RPMI7951 (cell line): Measurements from ENCODE around the gene FCGR3A. TPM values are rescaled to one million over a fixed set of nuclear protein-coding genes. Genes with fewer than 3 reads are reported as not detected.
"Not testable (repeated sequence)": the region's sequence is repeated elsewhere in the genome, so short reads cannot be mapped to it uniquely, and the experiment has no call there.

Experiments
- DNase-seq: peaks from one replicate; pipeline ENCODE4 v3.0.0-alpha.2; 2012; ENCODE audit warnings: low read depth
- total RNA-seq: library from RNA; depleted of rRNA; stranded (reverse); fragments of >200 nt; shearing (Covaris generic); gene quantifications from 2 replicates; pipeline ENCODE4 v1.2.3, GENCODE V29; 2014

FCGR3A gene
- total RNA-seq, 1 experiment from 2014 or later = not detected

- DNase-seq = not testable (repeated sequence)
These were observed 7.4 kb upstream of the FCGR3A start for GRCh38 chr1:161556990-161557389.

- not testable (repeated sequence) for DNase-seq
These were observed 6.5 kb upstream of the FCGR3A start for GRCh38 chr1:161556143-161556542.

GRCh38 chr1:161554815-161555417 lies 5.3 kb upstream of the FCGR3A start:
- not testable (repeated sequence) for DNase-seq

- not testable (repeated sequence) for DNase-seq
These were observed 4.7 kb upstream of the FCGR3A start for GRCh38 chr1:161554340-161554739.

GRCh38 chr1:161553631-161554030 lies 4.0 kb upstream of the FCGR3A start:
- DNase-seq = not testable (repeated sequence)

- not testable (repeated sequence) for DNase-seq
These were observed 1.3 kb upstream of the FCGR3A start for GRCh38 chr1:161550942-161551341.

- DNase-seq = not testable (repeated sequence)
These were observed 740 bp downstream of the FCGR3A start for GRCh38 chr1:161548749-161549406.

- not testable (repeated sequence) for DNase-seq
These were observed 1.4 kb downstream of the FCGR3A start for GRCh38 chr1:161547995-161548741.

- not testable (repeated sequence) for DNase-seq
These were observed 4.5 kb downstream of the FCGR3A start for GRCh38 chr1:161545005-161545731.

GRCh38 chr1:161543125-161543524 lies 6.5 kb downstream of the FCGR3A start:
- DNase-seq = not testable (repeated sequence)

- not testable (repeated sequence) for DNase-seq
These were observed 7.5 kb downstream of the FCGR3A start for GRCh38 chr1:161542091-161542559.

- not testable (repeated sequence) for DNase-seq
These were observed 9.1 kb downstream of the FCGR3A start for GRCh38 chr1:161540570-161540960.

- peak; percentile 80 for DNase-seq
These were observed 9.7 kb downstream of the FCGR3A start for GRCh38 chr1:161539731-161540569.

GRCh38 chr1:161538925-161539479 lies 10.6 kb downstream of the FCGR3A start:
- not testable (repeated sequence) for DNase-seq

- DNase-seq = not testable (repeated sequence)
These were observed 12.4 kb downstream of the FCGR3A start for GRCh38 chr1:161537068-161537669.

- peak; percentile 42 for DNase-seq
These were observed 16.7 kb downstream of the FCGR3A start for GRCh38 chr1:161532644-161533567.

- DNase-seq = peak; percentile 33
These were observed 17.5 kb downstream of the FCGR3A start for GRCh38 chr1:161531986-161532643.
